GM11168 (cell line): Measurements from ENCODE around the gene IFT27.
"Not testable (repeated sequence)": the region's sequence is repeated elsewhere in the genome, so short reads cannot be mapped to it uniquely, and the experiment has no call there.

Source experiments
- in situ Hi-C: fragments of 300-500 bp; cut with MboI; formaldehyde crosslinking; loops from one replicate; pipeline ENCODE4 v1.12.0; 2022; ENCODE audit warnings: low sequenced_read_pairs; ENCODE audit not compliant: unreplicated experiment

IFT27 gene

DNA sequence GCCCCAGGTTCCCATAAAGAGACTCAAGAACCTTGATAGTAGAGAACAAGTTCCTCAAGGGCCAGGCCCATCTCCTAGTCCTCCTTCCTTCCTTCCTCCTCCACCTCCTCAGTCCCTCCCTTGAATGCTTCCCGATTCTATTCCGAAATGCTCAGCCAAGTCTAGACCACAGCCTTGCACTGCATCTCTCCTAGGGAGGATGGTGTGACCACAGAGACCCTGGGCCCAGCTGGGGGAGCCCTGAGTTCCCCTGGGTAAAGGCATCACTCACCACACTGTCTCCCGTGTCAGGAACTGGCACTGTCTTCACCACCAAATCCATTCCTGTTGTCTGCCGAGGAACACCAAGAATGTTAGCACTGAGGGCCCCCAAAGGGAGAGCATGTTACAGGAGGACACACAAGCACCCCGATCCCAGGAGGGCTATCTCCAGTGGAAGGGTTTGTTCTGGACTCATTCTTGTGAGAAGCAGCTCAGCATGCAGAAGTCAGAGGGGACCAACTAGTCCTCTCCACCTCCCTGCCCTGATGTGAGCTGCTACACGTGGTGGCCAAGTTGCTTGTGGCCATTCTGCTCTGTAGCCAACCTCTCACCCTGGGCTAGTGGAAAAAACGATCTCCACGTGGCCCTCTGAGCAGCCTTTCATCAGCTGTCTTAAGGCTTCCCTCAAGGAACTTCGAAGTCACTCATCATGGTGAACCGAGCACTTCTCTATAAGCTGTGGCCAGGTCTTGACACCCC is 8.7 kb downstream of the IFT27 start:
- in situ Hi-C loops = no loop called here

- in situ Hi-C loops = no loop called here
Measured at GRCh38 chr22:36765943-36766450, 9.9 kb downstream of the IFT27 start.

DNA sequence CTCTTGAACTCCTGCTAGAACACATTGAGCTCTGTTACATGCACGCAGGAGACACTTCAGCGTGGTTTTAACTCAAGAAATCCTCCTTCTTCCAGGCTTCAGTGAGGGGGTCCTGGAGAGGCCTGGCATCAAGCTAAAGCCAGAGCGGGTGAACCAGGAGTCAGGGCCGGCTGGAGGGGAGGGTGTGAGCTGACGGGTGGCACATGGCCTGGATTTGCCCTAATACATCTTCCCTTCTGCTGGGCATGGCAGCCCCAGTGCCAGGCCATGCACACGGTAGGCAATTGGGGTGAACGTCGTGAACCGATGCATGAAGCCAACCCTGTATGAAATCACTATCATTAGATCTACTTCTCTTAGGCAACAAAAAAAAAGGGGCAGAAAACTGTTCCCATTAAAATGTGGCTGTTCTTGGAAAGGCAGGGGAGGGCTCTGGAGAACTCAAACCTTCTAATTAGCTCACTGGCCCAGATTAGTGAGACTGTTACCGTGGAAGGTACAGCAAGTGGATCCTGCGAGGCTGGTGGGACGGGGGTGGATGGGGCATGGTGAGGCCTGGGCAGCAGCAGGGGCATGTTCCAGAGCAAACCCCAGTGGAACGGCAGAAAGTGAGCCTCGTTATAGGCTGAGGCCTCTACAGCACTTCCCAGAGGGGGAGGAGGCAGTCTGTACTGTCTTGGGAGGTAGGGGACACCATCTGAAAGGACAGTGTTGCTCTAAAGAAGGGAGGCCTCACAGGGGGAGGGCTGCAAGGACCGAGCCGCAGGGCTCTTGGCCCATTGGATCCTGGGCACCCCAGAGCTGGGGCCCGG is 10.6 kb downstream of the IFT27 start:
- in situ Hi-C loops = no loop called here

DNA sequence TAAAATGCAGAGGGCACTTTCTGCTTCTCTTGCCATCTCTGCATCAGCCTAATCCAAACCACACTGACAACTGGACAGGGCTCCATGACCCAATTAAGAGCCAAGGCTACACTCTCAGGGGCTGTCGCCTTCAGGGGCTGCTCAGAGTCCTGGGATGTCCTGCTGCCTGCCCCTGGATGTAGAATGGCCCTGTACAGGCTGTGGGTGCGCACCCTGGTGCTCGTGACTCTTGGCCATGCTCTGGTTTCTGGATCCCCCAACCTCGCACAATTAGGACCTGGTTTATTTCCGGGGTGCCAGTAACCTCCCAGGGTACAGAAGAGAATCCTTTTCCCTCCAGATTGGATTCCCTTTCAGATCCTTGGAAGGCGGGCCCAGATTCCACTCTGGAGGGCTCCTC is 11.3 kb downstream of the IFT27 start:
- in situ Hi-C loops = no loop called here

- in situ Hi-C loops = no loop called here
Measured at GRCh38 chr22:36764060-36764459, 11.9 kb downstream of the IFT27 start.

DNA sequence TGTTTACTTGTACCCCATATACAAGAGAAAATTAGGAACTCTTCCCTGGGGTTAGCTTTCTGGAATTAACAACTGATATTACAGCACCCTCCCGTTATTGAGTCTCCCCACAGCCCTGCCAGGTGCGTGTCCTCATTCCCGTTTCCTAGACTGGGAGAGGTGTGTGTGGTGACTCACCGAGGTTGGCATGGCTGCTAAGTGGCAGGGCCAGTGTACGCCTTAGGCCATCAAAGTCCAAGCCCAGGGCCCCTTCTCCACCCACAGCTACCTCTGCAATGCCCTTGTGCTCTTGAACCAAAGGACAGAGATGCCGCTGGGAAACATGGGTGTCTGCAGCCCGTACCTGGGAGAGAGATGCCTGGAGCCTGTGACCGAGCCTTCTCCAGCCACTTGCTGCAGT is 12.3 kb downstream of the IFT27 start:
- in situ Hi-C loops = no loop called here

- in situ Hi-C loops = no loop called here
Measured at GRCh38 chr22:36762687-36763260, 13.1 kb downstream of the IFT27 start.

DNA sequence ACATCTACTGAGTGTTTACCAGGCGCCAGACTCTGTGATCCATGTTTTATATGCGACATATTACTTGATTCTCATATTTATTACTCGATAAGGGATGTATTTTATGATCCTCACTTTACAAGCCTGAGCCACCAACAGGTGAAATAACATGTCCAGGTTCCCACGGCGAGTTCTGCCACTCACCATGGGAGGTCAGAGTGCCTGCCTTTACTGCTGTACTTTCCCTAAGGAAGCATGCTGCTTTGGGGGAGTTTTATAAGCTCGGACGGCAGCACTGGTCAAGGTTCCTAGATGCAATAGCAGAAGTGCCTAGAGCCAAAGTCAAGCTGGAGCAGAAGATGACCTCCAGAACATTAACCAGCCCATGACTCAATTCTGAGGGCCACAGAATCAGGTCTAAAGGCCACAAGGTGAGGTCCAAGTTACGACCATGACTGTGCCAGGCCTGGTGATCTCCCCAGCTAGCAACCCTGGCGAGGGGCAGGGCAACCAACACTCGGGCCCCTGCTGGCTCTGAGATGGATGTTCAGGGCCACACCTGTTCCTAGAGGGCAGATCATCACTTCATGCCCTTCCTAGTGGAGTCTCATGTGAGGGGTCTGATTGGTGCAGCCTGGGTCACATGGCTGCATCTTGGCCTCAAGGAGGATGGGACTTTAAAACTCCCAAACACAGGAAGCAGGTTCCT is 14.2 kb downstream of the IFT27 start:
- in situ Hi-C loops = no loop called here

DNA sequence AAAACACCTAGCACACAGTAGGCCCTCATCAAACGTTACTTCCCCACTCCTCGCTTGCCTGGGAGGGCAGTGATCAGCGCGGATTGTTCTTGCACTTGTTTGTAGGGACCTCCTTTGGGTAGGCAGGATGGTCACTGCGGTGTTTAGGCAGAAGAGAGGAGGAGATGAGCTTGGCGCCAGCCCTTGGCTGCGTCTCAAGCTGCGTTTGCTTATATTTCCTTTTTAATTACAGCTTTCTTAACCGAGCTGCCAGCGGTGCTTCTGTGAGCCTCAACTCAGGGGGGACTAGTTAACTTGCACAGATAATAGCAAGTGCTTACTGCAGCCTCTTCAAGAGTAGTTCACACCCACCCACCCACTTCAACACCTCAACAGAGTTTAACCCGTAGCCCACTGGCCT is 15.1 kb downstream of the IFT27 start:
- in situ Hi-C loops = no loop called here

- in situ Hi-C loops = no loop called here
Measured at GRCh38 chr22:36759481-36760159, 16.3 kb downstream of the IFT27 start.

- in situ Hi-C loops = no loop called here
Measured at GRCh38 chr22:36758792-36759271, 17.1 kb downstream of the IFT27 start.

DNA sequence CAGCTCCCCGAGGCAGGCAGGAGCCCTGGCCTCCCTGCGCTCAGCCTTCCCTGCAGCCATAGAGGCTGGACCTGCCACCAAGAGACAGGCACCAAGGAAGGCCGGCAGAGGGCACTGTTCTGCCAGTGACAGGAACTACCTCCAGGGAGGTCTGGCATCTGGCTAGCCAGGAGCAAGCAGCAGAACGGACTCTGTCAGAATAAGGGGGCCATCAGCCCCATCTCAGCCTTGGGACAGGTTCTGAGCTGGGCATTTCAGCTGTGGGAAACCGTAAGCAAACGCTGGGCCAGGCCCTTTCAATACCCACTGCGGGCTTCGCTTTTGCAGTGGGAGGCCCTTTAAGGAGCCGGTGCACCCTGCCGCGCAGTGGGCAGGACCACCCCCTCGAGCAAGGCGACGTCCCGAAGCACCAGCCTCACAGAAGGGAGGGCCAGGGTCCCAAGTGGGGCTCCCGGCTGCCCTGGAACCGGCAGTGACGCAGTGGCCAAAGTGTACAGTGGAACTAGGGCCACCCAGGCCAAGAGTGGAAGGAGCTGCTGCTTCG is 18.2 kb downstream of the IFT27 start:
- in situ Hi-C loops = no loop called here

DNA sequence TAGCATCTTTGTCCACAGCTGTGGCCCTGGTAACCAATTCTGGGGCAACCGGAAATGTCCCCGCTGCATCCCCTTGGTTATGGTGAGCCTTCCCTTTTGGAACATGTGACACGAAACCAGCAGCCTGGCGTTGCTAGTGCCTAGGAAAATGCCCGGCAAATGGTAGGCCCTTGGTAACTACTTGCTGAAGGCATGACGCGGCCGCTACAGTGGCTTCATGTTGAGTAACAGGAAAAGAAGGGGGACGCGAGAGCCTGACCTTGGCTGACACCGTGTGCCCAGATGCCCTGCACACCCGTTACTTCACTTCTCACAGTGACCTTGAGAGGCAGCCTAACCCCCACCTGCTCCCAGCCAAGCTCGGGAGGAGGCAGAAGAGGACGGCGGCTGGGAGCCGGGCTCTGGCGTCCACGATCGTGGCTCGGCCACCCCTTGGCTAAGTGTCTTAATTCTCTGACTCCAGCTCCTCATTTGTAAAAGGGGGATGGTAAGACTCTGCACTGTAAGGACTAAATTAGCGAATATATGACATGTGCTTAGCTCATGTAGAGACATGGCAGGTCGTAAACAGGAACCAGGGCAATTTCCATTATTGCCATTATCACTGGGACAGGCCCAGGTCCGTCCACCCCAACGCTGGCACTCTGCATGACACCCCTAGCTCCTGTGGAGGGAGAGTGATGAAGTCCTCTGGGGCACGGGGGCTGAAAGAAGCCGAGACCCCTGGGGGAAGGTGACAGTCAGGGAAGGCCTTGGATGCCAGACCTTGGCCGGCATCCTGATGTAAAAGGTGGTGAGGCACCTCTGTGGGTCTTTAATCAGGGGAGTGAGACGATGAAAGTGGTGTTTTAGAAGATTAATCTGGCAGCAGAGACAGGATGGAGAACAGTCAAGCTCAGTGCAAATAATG is 18.9 kb downstream of the IFT27 start:
- in situ Hi-C loops = no loop called here

- in situ Hi-C loops = no loop called here
Measured at GRCh38 chr22:36756031-36756430, 19.9 kb downstream of the IFT27 start.

- in situ Hi-C loops = no loop called here
Measured at GRCh38 chr22:36755316-36755715, 20.6 kb downstream of the IFT27 start.

DNA sequence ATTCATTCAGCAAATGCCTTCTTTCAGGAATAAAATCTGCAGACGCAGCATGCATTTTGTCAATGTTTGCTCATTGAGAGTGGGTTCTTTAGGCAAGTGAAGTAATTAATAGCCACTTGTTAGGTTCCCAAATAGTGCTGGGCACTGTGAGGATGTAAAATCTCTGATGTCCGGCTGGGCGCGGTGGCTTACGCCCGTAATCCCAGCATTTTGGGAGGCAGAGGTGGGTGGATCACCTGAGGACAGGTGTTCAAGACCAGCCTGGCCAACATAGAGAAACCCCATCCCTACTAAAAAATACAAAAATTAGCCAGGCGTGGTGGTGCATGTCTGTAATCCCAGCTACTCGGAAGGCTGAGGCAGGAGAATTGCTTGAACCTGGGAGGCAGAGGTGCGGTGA is 21.0 kb downstream of the IFT27 start:
- in situ Hi-C loops = not testable (repeated sequence)

DNA sequence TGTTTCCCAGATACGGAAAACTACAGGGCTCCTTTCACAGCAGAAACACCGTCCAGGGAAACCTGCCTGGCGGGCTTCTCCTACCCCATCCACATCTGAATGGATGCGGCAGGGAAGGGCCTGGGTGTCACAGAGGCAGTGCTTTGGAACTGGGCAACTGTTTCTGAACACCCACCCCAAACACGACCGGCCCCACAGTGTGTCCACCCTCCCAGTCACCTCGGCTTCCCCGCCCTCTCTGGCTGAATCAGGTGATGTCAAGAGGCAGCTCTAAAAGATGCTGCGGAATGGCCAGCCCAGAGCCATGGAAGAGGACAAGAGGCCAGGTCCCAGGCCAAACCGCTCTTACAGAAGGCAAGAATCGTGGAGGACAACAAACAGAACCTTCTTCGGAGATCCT is 22.0 kb downstream of the IFT27 start:
- in situ Hi-C loops = no loop called here

- in situ Hi-C loops = no loop called here
Measured at GRCh38 chr22:36753120-36753802, 22.7 kb downstream of the IFT27 start.
